ENCODE data around the gene GALE. TPM values are rescaled to one million over a fixed set of nuclear protein-coding genes. Genes with fewer than 3 reads are reported as not detected.

GALE gene
- total and polyA plus RNA-seq, 2 of the 13 experiments (the other 11 are each of a cell fraction or from before 2014, with no cell fraction given) = 85.2 to 88.4 TPM

DNA sequence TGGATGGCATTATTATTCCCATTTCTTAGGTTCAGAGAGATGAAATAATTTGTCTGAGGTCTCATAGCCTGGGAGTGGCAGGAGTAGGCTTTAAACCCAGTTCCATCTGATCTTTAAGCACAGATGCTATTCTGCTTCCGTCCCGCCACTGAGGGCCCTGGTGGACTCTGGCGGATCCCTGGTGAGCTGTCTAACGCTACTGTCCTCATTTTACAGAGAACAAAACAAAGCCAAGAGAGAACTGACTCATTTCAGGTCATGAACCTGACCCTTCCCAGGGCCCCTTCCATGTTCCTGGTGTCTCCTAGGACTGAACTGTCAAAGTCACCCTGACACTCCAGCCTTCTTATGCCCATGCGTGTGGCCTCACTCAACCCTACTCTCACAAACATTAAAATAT is 3.1 kb upstream of the GALE start (continued):
- TF ChIP-seq MXI1 (IDR thresholded peaks at IDR 0.05; ENCODE audit: borderline replicate concordance, low read depth, low read length) = 0 out of 3 replicates have a peak, but pooled peaks have one; percentile 22
- peak; percentile 47 to 50; a peak in 2 of 4 replicates for TF ChIP-seq NR2F1 (CRISPR knock-in tag; IDR thresholded peaks at IDR 0.05)
- TF ChIP-seq PCBP1 (IDR thresholded peaks at IDR 0.05; ENCODE audit: borderline replicate concordance, low read depth, low read length) = no peak
- no peak for TF ChIP-seq FIP1L1 (IDR thresholded peaks at IDR 0.05; ENCODE audit: borderline replicate concordance, insufficient read depth, low read depth, low read length)
- TF ChIP-seq ZBTB38 (CRISPR knock-in tag; IDR thresholded peaks at IDR 0.05) = peak; percentile 51; the same call in 1 of the 2 replicates
- TF ChIP-seq NR2F6 (IDR thresholded peaks at IDR 0.05) = peak; percentile 19; the same call in 1 of the 2 replicates
- TF ChIP-seq NR2F6 (CRISPR knock-in tag; IDR thresholded peaks at IDR 0.05) = no peak
- TF ChIP-seq, protein P1, sequence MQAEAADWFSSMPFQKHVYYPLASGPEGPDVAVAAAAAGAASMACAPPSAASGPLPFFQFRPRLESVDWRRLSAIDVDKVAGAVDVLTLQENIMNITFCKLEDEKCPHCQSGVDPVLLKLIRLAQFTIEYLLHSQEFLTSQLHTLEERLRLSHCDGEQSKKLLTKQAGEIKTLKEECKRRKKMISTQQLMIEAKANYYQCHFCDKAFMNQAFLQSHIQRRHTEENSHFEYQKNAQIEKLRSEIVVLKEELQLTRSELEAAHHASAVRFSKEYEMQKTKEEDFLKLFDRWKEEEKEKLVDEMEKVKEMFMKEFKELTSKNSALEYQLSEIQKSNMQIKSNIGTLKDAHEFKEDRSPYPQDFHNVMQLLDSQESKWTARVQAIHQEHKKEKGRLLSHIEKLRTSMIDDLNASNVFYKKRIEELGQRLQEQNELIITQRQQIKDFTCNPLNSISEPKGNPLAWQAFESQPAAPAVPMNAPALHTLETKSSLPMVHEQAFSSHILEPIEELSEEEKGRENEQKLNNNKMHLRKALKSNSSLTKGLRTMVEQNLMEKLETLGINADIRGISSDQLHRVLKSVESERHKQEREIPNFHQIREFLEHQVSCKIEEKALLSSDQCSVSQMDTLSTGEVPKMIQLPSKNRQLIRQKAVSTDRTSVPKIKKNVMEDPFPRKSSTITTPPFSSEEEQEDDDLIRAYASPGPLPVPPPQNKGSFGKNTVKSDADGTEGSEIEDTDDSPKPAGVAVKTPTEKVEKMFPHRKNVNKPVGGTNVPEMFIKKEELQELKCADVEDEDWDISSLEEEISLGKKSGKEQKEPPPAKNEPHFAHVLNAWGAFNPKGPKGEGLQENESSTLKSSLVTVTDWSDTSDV (CRISPR knock-in tag; IDR thresholded peaks at IDR 0.05) = no peak
- peak; percentile 55; the same call in 1 of the 2 replicates for TF ChIP-seq RARA (CRISPR knock-in tag; IDR thresholded peaks at IDR 0.05)
- TF ChIP-seq, protein P2, sequence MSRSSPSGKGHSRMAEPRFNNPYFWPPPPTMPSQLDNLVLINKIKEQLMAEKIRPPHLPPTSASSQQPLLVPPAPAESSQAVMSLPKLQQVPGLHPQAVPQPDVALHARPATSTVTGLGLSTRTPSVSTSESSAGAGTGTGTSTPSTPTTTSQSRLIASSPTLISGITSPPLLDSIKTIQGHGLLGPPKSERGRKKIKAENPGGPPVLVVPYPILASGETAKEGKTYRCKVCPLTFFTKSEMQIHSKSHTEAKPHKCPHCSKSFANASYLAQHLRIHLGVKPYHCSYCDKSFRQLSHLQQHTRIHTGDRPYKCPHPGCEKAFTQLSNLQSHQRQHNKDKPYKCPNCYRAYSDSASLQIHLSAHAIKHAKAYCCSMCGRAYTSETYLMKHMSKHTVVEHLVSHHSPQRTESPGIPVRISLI (CRISPR knock-in tag; IDR thresholded peaks at IDR 0.05; ENCODE audit: borderline replicate concordance) = no peak
